Left ventricle myocardium inferior (tissue), 1 donor: ENCODE results near the gene NHLRC3. TPM values are rescaled to one million over a fixed set of nuclear protein-coding genes. Genes with fewer than 3 reads are reported as not detected.
"Not testable (repeated sequence)": the region's sequence is repeated elsewhere in the genome, so short reads cannot be mapped to it uniquely, and the experiment has no call there.

Source experiments
- DNase-seq: peaks from one replicate; pipeline ENCODE4 v3.0.0-alpha.2; 2020
- H3K27ac ChIP-seq: fragments of 200-600 bp; replicated peaks from 2 replicates; pipeline ENCODE4 v1.8.0; 2021
- H3K27me3 ChIP-seq: fragments of 200-600 bp; 2 replicates; pipeline ENCODE4 v1.8.0; 2021; ENCODE audit warnings: low read depth
- H3K36me3 ChIP-seq: fragments of 200-600 bp; 2 replicates; pipeline ENCODE4 v1.8.0; 2021
- H3K4me1 ChIP-seq: fragments of 200-600 bp; 2 replicates; pipeline ENCODE4 v1.8.0; 2021
- H3K4me3 ChIP-seq: fragments of 200-600 bp; 2 replicates; pipeline ENCODE4 v1.8.0; 2021; ENCODE audit warnings: mild to moderate bottlenecking, moderate library complexity
- H3K9me3 ChIP-seq: fragments of 200-600 bp; replicated peaks from 2 replicates; pipeline ENCODE4 v1.8.0; 2021
- CTCF ChIP-seq: fragments of 200-600 bp; IDR thresholded peaks from 2 replicates; pipeline ENCODE4 v1.8.0; 2021; ENCODE audit warnings: antibody characterized with exemption, mild to moderate bottlenecking, borderline replicate concordance
- intact Hi-C: fragments of 100-400 bp; cut with micrococcal nuclease; formaldehyde crosslinking; loops from one replicate; pipeline ENCODE4 v1.11.0; 2022
- total RNA-seq: library from RNA; stranded (reverse); fragmentation: NEBNext Ultra II Directional; extraction: Animal tissue kit (Norgen Biotek cat#: 25700); gene quantifications from one replicate; pipeline ENCODE4 v1.2.1, GENCODE V29; 2021
- donor health status: DM: no; HTN: yes; CAD: no; lungs with severe emphysema.

Gene NHLRC3
- total RNA-seq, 1 donor from 2014 or later, result 11.8 TPM

- H3K36me3 ChIP-seq, result no peaks in the 10 kb centered on the region
- no peaks in the 10 kb centered on the region for H3K4me1 ChIP-seq
- intact Hi-C loops, result no loop called here
- TF ChIP-seq CTCF, result no peak
- no peaks in the 10 kb centered on the region for H3K9me3 ChIP-seq
- H3K27ac ChIP-seq, result no peak overlapping the region
- no peaks in the 10 kb centered on the region for H3K27me3 ChIP-seq
- no peak for DNase-seq
- no peak overlapping the region for H3K4me3 ChIP-seq
Observed at GRCh38 chr13:39073983-39074382, 35.7 kb downstream of the NHLRC3 start.

- H3K4me1 ChIP-seq, H3K4me3 ChIP-seq, H3K9me3 ChIP-seq, H3K27ac ChIP-seq, intact Hi-C loops, DNase-seq, H3K36me3 ChIP-seq, H3K27me3 ChIP-seq: not testable (repeated sequence)
Observed at GRCh38 chr13:39086251-39086945, 48.1 kb downstream of the NHLRC3 start.

GRCh38 chr13:39091586-39091985 lies 53.3 kb downstream of the NHLRC3 start:
- Histone ChIP-seq H3K4me3 (no peak overlapping the region), H3K9me3 (no peaks in the 10 kb centered on the region), H3K4me1 (no peaks in the 10 kb centered on the region), H3K27me3 (no peaks in the 10 kb centered on the region), H3K36me3 (no peaks in the 10 kb centered on the region), H3K27ac (no peak overlapping the region)
- DNase-seq, result no peak
- intact Hi-C loops, result no loop called here
- no peak for TF ChIP-seq CTCF

GRCh38 chr13:39095500-39095899 lies 57.2 kb downstream of the NHLRC3 start:
- H3K9me3 ChIP-seq, result no peaks in the 10 kb centered on the region
- no peak for TF ChIP-seq CTCF
- no peaks in the 10 kb centered on the region for H3K36me3 ChIP-seq
- DNase-seq, result no peak
- H3K4me1 ChIP-seq, result no peaks in the 10 kb centered on the region
- H3K27ac ChIP-seq, result no peak overlapping the region
- H3K4me3 ChIP-seq, result no peak overlapping the region
- intact Hi-C loops, result no loop called here
- no peaks in the 10 kb centered on the region for H3K27me3 ChIP-seq

- Histone ChIP-seq H3K4me3 (no peak overlapping the region), H3K36me3 (no peaks in the 10 kb centered on the region), H3K27me3 (no peaks in the 10 kb centered on the region), H3K9me3 (no peaks in the 10 kb centered on the region), H3K27ac (no peak overlapping the region), H3K4me1 (no peaks in the 10 kb centered on the region)
- TF ChIP-seq CTCF, result no peak
- no peak for DNase-seq
- intact Hi-C loops, result no loop called here
Observed at GRCh38 chr13:39099231-39099630, 61.0 kb downstream of the NHLRC3 start.

Other genes with a start within 250 kb of the NHLRC3 start
- not detected for gene STOML3, start 47.6 kb upstream of the NHLRC3 start, total RNA-seq
- gene PROSER1, start 367 bp upstream of the NHLRC3 start, total RNA-seq, result 14.2 TPM